Cardiac fibroblast (primary cell): ENCODE results near the gene CCER1.
"Not testable (repeated sequence)": the region's sequence is repeated elsewhere in the genome, so short reads cannot be mapped to it uniquely, and the experiment has no call there.

Source experiments
- DNase-seq, 2 donors: peaks; one replicate each; pipeline versions ENCODE4 v3.0.0 to v3.0.0-alpha.2; 2010; ENCODE audit warnings: low read depth in 2 of 2
- H3K4me3 ChIP-seq, 2 donors: replicated peaks in 1 of 2; 1 replicate in 1 of 2; 2 replicates in 1 of 2; pipeline ENCODE4 v1.5.1; 2011; ENCODE audit warnings: low read depth in 2 of 2, low read length in 2 of 2, mild to moderate bottlenecking in 2 of 2, moderate library complexity in 1 of 2
- TF ChIP-seq, protein P1 (sequence below): IDR thresholded peaks from one replicate; pipeline ENCODE4 v1.5.1; 2011; ENCODE audit warnings: low read depth, mild to moderate bottlenecking, low read length, inconsistent platforms

The CCER1 gene

DNA sequence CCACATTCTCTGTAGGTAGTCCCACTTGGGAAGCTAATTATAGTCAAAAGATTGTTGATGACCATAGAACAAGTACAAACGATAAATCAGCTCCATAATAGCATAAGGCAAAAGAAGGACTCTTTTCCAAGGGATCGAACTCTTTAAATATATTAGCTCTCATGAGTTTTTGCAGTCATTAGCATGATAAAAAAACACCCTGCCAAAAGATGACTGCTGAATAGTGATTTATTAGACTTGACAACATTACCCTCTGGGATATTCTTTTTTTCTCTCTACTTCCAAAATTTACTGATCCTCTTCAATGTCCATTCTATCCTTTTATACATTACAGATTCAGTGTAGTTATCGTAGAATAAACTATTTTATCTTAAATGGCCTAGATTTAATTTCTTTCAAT, 35.6 kb upstream of the CCER1 start:
- no peak for DNase-seq
- H3K4me3 ChIP-seq, result no peak overlapping the region
- TF ChIP-seq, protein P1, sequence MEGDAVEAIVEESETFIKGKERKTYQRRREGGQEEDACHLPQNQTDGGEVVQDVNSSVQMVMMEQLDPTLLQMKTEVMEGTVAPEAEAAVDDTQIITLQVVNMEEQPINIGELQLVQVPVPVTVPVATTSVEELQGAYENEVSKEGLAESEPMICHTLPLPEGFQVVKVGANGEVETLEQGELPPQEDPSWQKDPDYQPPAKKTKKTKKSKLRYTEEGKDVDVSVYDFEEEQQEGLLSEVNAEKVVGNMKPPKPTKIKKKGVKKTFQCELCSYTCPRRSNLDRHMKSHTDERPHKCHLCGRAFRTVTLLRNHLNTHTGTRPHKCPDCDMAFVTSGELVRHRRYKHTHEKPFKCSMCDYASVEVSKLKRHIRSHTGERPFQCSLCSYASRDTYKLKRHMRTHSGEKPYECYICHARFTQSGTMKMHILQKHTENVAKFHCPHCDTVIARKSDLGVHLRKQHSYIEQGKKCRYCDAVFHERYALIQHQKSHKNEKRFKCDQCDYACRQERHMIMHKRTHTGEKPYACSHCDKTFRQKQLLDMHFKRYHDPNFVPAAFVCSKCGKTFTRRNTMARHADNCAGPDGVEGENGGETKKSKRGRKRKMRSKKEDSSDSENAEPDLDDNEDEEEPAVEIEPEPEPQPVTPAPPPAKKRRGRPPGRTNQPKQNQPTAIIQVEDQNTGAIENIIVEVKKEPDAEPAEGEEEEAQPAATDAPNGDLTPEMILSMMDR, result no peak

- TF ChIP-seq, protein P1, result no peak
- DNase-seq, result peak in 1 of 2 donors; percentile 10
- no peak overlapping the region for H3K4me3 ChIP-seq
Observed at GRCh38 chr12:90989686-90990111, 34.7 kb upstream of the CCER1 start.

- TF ChIP-seq, protein P1, result peak; percentile 18
- no peak for DNase-seq
Observed at GRCh38 chr12:90987520-90987919, 32.5 kb upstream of the CCER1 start.

DNA sequence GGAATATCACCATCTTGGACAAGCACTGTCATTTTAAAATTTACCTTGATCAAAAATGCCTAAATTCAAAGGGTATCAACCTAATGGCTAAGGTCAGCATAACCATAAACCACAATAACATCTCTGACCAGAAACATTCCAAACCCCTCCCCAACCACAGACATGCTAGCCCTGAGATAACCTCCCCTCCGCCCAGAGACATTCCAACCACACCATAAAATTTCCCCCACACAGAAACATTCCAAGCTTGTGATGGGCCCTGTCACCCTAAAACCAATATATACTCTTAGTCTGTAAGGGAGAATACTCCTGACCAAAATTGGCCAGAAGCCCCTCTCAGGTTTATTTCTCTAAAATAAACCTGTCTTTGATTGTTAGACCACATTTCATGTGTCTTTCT, 32.1 kb upstream of the CCER1 start:
- TF ChIP-seq, protein P1, result no peak
- H3K4me3 ChIP-seq, result no peak overlapping the region
- peak in 1 of 2 donors; percentile 17 for DNase-seq

More at GRCh38 chr12:90987520-90987919, 32.5 kb upstream of the CCER1 start:
- no peak overlapping the region for H3K4me3 ChIP-seq

DNA sequence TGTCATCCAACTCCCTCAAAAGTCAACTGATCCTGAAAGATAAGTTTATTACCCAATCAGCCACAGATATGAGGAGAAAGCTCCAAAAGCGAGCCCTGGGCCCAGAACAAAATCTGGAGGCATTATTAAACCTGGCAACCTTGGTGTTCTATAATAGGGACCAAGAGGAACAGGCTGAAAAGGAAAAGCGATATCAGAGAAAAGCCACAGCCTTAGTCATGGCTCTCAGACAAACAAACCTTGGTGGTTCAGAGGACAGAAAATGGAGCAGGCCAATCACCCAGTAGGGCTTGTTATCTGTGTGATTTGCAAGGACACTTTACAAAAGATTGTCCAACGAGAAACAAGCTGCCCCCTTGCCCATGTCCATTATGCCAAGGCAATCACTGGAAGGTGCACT, 30.4 kb upstream of the CCER1 start:
- not testable (repeated sequence) for DNase-seq, H3K4me3 ChIP-seq

DNA sequence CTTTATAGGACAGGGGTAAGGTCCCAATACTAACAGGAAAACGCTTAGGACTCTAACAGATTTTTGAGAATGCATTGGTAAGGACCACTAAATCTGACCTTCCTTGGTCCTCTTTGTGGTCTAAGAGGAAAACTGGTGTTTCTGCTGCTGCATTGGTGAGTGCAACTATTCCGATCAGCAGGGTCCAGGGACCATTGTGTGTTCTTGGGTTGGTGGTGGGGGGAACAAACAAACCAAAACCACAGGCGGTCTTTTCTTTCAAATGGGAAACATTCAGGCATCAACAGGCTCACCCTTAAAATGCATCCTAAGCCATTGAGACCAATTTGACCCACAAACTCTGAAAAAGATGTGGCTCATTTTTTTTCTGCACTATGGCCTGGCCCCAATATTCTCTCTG, 29.1 kb upstream of the CCER1 start:
- no peak overlapping the region for H3K4me3 ChIP-seq
- no peak for DNase-seq
- TF ChIP-seq, protein P1, result no peak

GRCh38 chr12:90982170-90982569, 27.2 kb upstream of the CCER1 start:
- no peak for DNase-seq
- TF ChIP-seq, protein P1, result no peak
- H3K4me3 ChIP-seq, result no peak overlapping the region

GRCh38 chr12:90979951-90980350, 25.0 kb upstream of the CCER1 start:
- TF ChIP-seq, protein P1, result no peak
- no peak overlapping the region for H3K4me3 ChIP-seq
- peak in 1 of 2 donors; percentile 73 for DNase-seq
